AG09309 (cell line): ENCODE results near the gene ARMH3.
"Not testable (repeated sequence)": the region's sequence is repeated elsewhere in the genome, so short reads cannot be mapped to it uniquely, and the experiment has no call there.

Experiments
- DNase-seq: peaks from one replicate; pipeline ENCODE4 v3.0.0-alpha.2; 2010; ENCODE audit warnings: low read depth
- H3K4me3 ChIP-seq: 2 replicates; pipeline ENCODE4 v1.5.1; 2011; ENCODE audit warnings: mild to moderate bottlenecking, low read depth, low read length, moderate library complexity; ENCODE audit not compliant: control insufficient read depth
- CTCF ChIP-seq: IDR thresholded peaks from 2 replicates; pipeline ENCODE4 v1.5.1; 2011; ENCODE audit warnings: mild to moderate bottlenecking, low read depth, low read length, inconsistent platforms; ENCODE audit not compliant: insufficient read depth, control insufficient read depth; ENCODE audit errors: missing control alignments

ARMH3 gene

GRCh38 chr10:102046095-102046494, 9.9 kb downstream of the ARMH3 start:
- DNase-seq, result no peak
- no peak overlapping the region for H3K4me3 ChIP-seq
- no peak for TF ChIP-seq CTCF

- no peak for DNase-seq
- TF ChIP-seq CTCF, result no peak
Measured at GRCh38 chr10:102045292-102045691, 10.7 kb downstream of the ARMH3 start.

GRCh38 chr10:102040305-102041050, 15.5 kb downstream of the ARMH3 start:
- DNase-seq, result no peak
- H3K4me3 ChIP-seq, result no peak overlapping the region
- no peak for TF ChIP-seq CTCF

More at GRCh38 chr10:102045292-102045691, 10.7 kb downstream of the ARMH3 start:
- H3K4me3 ChIP-seq, result no peak overlapping the region

- no peak overlapping the region for H3K4me3 ChIP-seq
- TF ChIP-seq CTCF, result no peak
- no peak for DNase-seq
Measured at GRCh38 chr10:102038410-102038809, 17.6 kb downstream of the ARMH3 start.

- H3K4me3 ChIP-seq, DNase-seq: not testable (repeated sequence)
Measured at GRCh38 chr10:102035807-102036206, 20.2 kb downstream of the ARMH3 start.

GRCh38 chr10:102033787-102034186, 22.2 kb downstream of the ARMH3 start:
- no peak for DNase-seq
- H3K4me3 ChIP-seq, result no peak overlapping the region
- no peak for TF ChIP-seq CTCF

- no peak for DNase-seq
- H3K4me3 ChIP-seq, result no peak overlapping the region
- TF ChIP-seq CTCF, result no peak
Measured at GRCh38 chr10:102027261-102027660, 28.7 kb downstream of the ARMH3 start.
